NCI-H460 (cell line): ENCODE measurements around the gene PAN3. TPM values are rescaled to one million over a fixed set of nuclear protein-coding genes. Genes with fewer than 3 reads are reported as not detected.
A peak's percentile ranks its signal among the peaks of the same experiment; 100 is the strongest.
"Not testable (repeated sequence)": the region's sequence is repeated elsewhere in the genome, so short reads cannot be mapped to it uniquely, and the experiment has no call there.

Experiments used
- DNase-seq: peaks from one replicate; pipeline ENCODE4 v3.0.0-alpha.2; 2016; ENCODE audit warnings: low read depth; ENCODE audit errors: extremely low read depth
- total RNA-seq: library from RNA; depleted of rRNA; stranded (reverse); fragments of >200 nt; shearing (Covaris generic); gene quantifications from 2 replicates; pipeline ENCODE4 v1.2.3, GENCODE V29; 2014

Gene PAN3
- total RNA-seq, 1 experiment from 2014 or later = 16.2 TPM

GRCh38 chr13:28136916-28137315, 1.4 kb upstream of the PAN3 start:
- DNase-seq = no peak

DNA sequence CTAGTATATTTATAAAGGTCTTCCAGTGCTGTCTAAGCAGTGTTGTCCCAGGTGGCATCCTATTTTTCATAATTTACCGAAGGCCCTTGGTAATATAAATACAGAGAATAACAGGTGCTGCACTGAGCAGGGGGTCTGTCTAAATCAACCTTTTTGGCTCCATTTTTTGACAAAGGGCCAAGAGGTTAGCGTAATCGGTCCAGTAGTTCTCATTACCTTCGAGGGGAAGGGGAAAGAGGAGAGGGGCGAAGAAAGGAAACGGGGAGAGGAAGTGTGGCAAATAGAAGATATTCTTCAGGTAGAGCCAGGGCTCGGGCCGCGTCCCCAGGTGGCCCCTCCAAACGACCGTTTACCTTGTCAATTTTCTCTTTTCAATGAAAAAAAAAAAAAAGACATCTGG, 749 bp upstream of the PAN3 start:
- peak; percentile 1 for DNase-seq

GRCh38 chr13:28138756-28139470, 568 bp downstream of the PAN3 start:
- peak; percentile 37 for DNase-seq

DNA sequence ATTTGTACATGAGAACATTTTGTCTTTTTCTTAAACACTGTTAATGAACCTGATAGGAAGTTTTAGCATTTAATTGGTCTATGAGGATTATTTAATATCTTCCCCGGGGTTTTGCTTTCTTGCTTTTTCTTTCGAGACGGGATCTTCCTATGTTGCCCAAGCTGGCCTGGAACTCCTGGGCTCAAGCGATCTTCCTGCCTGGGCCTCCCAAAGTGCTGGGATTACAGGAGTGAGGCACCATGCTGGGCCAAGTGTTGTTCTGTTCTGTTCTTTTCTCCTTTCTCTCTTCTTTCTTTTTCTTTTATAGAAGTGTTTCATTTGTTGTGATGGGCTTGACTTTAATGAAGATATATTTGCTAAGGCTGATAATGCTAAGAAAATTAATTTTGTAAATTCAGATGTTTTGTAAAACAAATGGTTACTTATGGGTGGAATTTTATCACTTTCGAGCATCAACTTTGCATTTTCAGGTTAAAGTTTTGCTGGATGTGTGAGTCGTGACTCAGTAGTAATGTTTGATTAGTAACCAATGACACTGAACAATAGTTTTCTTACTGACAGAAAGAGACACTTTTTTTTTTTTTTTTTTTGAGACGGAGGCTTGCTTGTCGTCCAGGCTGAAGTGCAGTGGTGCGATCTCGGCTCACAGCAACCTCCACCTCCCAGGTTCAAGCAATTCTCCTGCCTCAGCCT, 2.2 kb downstream of the PAN3 start:
- DNase-seq = no peak

- not testable (repeated sequence) for DNase-seq
Observed at GRCh38 chr13:28141542-28141941, 3.2 kb downstream of the PAN3 start.

GRCh38 chr13:28145049-28145448, 6.7 kb downstream of the PAN3 start:
- no peak for DNase-seq

DNA sequence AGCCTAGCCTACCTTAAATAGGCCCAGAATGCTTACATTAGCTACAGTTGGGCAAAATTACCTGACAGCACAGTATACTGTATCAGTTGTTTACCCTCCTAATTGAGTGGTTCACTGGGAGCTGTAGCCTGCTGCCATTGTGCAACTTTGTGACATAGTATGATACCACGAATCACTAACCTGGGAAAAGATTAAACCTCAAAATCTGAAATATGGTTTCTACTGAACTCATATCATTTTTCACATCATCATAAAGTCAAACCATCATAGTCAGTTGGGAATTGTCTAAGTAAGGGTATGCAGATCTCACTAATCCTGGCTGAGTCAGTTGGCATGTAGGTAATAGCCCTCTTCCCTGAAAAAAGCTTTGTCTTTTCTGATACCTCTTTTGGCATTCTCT, 9.2 kb downstream of the PAN3 start:
- DNase-seq = no peak

GRCh38 chr13:28159057-28159456, 20.7 kb downstream of the PAN3 start:
- DNase-seq = no peak

GRCh38 chr13:28161370-28161769, 23.0 kb downstream of the PAN3 start:
- no peak for DNase-seq

DNA sequence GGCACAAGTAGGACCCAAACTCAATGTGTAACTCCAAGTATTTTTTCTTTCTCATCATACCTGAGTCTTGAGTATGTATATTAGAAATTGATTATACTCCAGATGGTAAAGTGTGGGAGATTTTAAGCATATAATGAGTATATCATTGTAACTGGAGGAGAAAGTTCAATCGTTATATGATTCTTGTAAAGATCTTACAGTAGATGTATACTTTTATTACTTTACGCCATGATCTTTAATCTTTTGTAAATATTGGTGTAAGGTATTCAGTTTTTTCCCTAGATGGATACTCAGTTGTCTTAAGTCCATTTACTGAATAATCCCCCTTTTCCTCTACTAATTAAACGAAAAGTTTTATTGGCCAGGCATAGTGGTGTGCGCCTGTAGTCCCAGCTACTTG, 25.2 kb downstream of the PAN3 start:
- no peak for DNase-seq

GRCh38 chr13:28166257-28166656, 27.9 kb downstream of the PAN3 start:
- DNase-seq = no peak

DNA sequence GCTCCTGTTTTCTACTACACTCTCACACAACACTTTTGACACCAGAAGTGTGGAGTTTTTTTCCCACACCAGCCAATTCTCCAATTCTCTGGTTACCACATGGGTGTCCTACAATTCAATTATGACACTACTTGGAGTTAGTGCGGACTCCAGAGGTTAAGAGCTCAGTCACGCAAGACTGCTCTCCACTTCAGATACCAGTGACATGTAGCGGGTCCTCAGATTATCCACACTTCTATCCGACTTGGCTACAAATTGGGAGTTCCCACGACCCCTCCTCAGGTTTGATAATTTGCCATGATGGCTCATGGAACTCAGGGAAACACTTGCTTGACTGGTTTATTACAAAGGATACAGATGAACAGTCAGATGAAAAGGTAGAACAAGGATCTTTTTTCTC, 32.9 kb downstream of the PAN3 start:
- DNase-seq = no peak

DNA sequence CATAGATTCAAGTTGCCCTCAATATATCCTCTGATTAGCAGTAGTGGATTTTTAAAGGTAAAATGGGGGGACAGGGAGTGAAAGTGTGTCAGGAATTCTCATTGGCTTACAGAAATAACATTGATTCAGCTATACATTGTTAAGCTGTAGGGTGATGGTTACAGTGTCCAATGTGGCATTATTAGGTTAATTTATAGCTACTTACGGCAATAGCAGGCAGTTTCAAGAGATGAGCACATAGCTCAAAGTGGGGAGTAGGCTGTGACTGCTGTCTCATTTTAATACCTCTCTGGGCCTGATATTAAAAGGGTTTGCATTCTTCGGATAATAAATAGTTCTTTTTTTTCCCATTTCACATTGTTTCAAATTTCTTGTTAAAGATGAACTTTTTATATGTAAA, 34.6 kb downstream of the PAN3 start:
- no peak for DNase-seq

GRCh38 chr13:28173793-28174192, 35.4 kb downstream of the PAN3 start:
- no peak for DNase-seq

DNA sequence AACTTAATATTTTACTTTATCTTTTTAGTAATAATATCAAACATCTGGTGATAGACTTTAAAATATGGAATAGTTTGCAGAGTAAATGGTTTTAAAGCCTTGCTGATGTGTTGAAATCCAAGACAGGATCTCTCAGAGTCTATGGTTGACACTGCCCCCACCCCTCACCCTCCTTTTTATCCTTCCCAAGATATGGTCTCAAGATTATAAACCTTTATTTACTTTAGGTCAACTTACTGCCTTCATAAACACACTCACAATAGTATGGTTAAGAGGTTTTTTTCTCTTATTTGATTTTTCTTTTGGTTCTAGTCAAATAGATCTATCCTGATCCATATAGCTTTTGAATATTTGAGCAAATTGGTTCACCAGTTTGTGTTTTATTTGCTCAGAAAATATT, 39.0 kb downstream of the PAN3 start:
- no peak for DNase-seq

GRCh38 chr13:28177877-28178276, 39.5 kb downstream of the PAN3 start:
- no peak for DNase-seq

- no peak for DNase-seq
Observed at GRCh38 chr13:28179974-28180373, 41.6 kb downstream of the PAN3 start.

GRCh38 chr13:28181413-28181812, 43.1 kb downstream of the PAN3 start:
- peak; percentile 28 for DNase-seq

- no peak for DNase-seq
Observed at GRCh38 chr13:28185256-28185655, 46.9 kb downstream of the PAN3 start.

DNA sequence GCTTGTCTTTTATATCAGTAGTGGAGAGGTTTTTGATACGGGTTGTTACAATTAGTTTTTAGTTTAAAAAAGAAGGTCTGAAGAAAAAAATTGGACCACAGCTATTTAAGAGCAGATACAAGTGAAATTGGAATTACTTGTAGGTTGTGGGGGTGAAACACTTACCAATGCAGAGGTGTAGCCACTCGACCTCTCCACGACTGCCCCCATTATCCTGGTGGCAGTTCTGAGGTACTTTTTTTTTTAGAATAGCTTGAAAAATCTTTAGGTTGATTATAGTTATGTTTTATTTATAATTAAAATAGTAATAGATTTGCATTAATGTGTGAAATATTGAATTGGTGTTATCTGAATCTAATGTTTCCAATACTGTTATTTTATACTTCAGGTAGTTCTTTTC, 60.7 kb downstream of the PAN3 start:
- DNase-seq = no peak

GRCh38 chr13:28204043-28204442, 65.7 kb downstream of the PAN3 start:
- DNase-seq = no peak

DNA sequence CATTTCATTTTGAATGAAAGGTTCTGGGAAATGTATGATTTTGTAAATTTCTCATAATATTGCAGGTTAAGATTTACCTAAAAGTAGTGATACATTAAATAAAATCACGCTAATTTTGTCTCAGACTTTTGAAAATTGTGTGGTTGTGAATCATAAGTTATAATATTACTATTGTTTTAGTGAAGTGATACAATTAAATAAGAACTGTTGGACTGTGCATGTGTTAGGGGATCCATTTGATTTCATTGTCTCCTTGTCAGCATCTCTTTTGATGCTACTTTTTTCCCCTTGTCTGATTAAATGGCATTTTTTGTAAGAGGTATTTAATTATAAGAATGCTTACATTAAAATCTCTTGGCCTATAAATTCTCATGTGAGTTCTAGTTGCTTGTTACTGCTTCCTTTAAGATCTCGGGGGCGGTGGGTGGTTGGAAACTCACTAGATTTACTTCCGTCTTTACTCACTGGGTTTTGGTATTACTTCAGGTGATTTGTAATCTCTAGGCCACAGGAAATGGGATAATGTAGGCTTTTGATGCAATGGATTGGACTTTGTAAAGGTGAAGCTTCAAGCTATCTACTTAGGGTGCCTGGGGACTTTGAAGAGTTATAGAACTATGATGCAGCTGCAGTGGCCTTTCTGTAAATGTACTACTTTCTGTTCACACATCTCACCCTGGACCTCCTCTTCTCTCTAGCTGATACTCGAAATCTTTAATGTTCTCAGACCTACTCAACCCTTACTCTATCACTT, 66.5 kb downstream of the PAN3 start:
- no peak for DNase-seq
